Neural progenitor cell (in vitro differentiated cells): Measurements from ENCODE around the gene PRKCE.

Experiments
- EZH2 ChIP-seq: fragments of 200-600 bp; sonication (generic); IDR thresholded peaks from 2 replicates; pipeline ENCODE4 v1.6.1; 2017; ENCODE audit warnings: antibody characterized with exemption, mild to moderate bottlenecking, moderate library complexity
- EZH2phosphoT487 ChIP-seq: fragments of 200-600 bp; sonication (generic); IDR thresholded peaks from 2 replicates; pipeline ENCODE4 v1.6.1; 2017; ENCODE audit warnings: antibody characterized with exemption
- TF ChIP-seq, protein P1 (sequence below): fragments of 200-600 bp; sonication (generic); IDR thresholded peaks from 2 replicates; pipeline ENCODE4 v1.5.1; 2017; ENCODE audit warnings: antibody characterized with exemption, mild to moderate bottlenecking

DNA sequence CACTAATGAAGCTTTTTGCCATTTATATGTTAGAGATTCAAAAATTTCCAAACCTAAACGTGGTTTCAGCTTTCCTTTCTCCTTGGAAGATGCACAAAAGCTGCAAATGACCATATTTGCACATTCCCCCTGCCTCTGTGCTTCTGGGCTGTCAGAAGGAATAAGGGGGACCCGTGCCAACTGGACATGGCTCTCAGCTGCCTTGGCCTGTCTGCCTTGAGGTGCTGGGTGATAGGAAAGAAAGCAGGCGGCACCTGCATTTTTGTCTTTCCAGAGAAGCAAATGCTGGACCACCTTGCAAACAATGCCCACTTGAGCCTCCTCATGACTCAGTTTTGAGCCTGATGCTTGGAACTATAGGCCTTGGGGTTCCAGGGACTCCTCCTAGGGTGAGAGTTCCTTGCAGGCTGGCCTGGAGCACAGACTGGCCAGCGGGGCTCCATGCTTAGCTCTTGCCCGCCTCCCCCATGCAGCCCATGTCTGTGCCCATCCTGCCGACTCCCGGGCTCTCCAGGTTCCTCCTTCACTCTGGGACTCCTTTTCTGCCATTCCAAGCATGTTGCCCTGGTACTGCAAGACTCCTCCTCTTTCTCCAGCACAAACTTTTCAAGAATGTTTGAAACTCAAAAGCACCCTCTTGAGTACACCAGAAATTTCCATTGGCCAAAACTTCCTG, 536.7 kb downstream of the PRKCE start:
- TF ChIP-seq, protein P1, sequence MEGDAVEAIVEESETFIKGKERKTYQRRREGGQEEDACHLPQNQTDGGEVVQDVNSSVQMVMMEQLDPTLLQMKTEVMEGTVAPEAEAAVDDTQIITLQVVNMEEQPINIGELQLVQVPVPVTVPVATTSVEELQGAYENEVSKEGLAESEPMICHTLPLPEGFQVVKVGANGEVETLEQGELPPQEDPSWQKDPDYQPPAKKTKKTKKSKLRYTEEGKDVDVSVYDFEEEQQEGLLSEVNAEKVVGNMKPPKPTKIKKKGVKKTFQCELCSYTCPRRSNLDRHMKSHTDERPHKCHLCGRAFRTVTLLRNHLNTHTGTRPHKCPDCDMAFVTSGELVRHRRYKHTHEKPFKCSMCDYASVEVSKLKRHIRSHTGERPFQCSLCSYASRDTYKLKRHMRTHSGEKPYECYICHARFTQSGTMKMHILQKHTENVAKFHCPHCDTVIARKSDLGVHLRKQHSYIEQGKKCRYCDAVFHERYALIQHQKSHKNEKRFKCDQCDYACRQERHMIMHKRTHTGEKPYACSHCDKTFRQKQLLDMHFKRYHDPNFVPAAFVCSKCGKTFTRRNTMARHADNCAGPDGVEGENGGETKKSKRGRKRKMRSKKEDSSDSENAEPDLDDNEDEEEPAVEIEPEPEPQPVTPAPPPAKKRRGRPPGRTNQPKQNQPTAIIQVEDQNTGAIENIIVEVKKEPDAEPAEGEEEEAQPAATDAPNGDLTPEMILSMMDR = no peak
- TF ChIP-seq EZH2 (no peak), EZH2phosphoT487 (no peak)
